GM10266 (cell line): ENCODE data around the gene COL4A4.

Experiments
- DNase-seq: peaks from one replicate; pipeline ENCODE4 v3.0.0; 2012; ENCODE audit errors: extremely low spot score
- TF ChIP-seq, protein P1 (sequence below): IDR thresholded peaks from 2 replicates; pipeline ENCODE4 v1.5.1; 2012; ENCODE audit warnings: mild to moderate bottlenecking, low read depth; ENCODE audit not compliant: control insufficient read depth, insufficient read depth; ENCODE audit errors: missing control alignments

The COL4A4 gene

DNA sequence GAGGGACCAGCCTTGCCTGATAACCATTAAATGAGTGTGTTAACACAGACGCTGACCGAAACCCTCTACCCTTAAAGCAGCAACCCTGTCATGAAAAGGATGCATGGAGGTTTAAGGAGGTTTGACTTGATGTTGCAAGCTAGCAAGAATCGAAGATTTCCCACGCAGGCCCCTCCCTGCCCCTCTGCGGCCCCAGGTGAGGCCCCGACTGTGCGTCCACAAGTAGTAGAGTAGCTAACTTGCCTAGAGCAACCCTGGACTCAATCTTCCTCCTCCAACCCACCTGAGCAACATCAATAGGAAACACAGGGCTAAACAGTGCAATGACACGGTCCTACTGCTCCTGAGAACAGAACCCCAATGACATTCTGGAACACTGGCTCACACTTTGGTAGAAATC, 150.1 kb downstream of the COL4A4 start:
- DNase-seq, result no peak
- TF ChIP-seq, protein P1, sequence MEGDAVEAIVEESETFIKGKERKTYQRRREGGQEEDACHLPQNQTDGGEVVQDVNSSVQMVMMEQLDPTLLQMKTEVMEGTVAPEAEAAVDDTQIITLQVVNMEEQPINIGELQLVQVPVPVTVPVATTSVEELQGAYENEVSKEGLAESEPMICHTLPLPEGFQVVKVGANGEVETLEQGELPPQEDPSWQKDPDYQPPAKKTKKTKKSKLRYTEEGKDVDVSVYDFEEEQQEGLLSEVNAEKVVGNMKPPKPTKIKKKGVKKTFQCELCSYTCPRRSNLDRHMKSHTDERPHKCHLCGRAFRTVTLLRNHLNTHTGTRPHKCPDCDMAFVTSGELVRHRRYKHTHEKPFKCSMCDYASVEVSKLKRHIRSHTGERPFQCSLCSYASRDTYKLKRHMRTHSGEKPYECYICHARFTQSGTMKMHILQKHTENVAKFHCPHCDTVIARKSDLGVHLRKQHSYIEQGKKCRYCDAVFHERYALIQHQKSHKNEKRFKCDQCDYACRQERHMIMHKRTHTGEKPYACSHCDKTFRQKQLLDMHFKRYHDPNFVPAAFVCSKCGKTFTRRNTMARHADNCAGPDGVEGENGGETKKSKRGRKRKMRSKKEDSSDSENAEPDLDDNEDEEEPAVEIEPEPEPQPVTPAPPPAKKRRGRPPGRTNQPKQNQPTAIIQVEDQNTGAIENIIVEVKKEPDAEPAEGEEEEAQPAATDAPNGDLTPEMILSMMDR, result no peak

DNA sequence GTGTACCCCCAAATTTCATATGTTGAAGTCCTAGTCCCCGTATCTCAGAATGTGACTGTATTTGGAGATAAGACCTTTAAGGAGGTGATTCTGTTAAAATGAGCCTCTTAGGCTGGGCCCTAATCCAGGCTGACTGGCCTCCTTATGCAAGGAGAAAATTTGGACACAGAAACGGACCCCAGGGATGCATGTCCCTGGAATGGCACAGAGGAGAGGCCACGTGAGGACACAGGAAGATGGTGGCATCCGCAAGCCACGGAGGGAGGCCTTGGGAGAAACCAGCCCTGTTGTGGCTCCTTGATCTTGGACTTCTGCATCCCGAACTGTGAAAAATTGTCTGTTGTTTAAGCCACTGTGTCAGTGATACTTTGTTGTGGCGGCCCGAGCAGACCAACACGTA, 150.7 kb downstream of the COL4A4 start:
- TF ChIP-seq, protein P1, result no peak
- no peak for DNase-seq

DNA sequence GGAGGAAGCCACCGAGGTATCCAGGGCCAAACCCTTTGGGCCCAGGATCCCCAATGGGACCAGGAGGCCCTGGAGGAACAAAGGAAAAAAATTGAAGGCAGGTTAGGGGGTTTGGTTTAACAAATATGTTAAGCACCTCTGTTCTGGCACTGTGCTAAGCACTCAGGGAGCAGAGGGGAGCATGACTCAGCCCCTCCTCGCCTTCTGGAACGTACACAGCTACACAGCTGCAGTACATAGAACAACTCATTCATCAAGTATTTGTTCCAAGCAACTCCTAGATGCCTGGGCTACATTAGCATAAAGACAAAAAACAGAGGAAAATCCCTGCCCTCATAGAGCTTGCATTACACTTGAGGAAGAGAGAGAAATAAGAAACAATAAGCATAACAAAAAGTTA, 153.6 kb downstream of the COL4A4 start:
- DNase-seq, result no peak
- TF ChIP-seq, protein P1, result no peak

DNA sequence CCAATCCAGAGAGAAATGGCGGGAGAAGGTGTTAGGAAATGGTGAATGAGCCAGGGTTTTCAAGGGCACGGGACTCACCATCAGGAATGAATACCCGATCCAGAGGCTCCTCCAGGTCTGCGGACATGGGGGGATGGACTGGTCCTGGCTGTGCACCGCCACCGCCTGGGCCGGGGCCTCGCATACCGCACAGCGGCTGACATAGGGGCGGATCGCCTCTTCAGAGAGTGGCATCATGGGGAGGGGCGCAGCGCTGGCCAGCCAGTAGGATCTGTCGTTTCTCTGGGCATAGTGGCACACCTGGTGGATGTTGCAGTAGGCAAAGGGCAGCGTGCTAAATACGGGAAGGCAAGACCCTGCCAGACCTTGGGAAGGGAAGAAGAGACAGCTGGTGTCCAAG, 156.1 kb downstream of the COL4A4 start:
- TF ChIP-seq, protein P1, result no peak
- DNase-seq, result no peak

DNA sequence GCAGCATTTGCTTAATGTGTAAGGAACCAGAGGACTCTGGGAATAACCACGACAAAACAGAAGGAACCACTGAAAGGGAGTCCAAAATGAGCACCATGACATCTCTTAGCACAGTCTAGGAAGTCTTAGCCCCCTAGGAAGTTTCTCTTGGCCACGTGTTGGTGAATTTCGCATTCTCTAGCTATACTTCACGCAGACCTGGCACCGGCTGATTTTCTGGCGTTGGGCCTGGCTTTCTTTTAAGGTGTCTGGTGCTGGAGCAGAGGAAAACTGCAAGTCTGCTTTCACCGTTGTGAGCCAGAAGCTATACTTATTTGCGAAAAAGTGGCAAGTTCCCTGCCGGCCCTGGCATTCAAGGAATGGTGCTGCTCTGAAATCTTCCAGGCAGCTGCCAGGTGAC, 156.9 kb downstream of the COL4A4 start:
- no peak for DNase-seq
- TF ChIP-seq, protein P1, result no peak

DNA sequence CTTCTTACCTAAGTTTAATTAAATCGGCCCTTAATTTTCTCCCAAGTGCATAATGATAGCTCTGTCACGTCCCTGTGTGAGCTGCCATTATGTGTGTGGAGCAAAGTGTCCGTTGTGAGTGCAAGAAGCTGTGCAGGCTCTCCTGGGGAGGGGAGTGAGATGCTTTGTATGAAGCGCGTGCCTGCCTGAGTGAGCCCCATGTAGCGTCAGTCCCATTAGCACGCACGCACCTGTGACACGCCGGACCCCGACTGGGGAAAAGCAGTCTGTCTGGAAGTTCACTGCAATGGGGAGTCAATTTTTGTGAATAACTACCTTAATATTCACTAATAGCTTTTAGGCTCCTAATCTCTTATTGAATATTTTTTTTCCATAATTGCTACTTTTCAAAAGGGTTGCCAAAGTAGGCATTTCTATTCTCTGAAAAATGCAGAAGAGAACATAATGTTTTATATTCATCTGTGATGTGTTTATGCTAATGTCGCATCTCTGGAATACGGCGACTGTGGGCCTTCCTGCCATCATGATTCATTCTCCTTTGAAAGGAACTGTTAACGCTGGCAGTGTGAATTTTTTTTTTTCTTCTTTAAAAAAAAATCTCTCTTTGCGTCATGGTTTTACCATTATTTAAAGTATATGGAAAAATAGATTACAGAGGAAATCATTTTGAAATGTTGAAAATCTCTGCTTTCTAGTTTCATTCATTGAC, 157.7 kb downstream of the COL4A4 start:
- DNase-seq, result no peak
- TF ChIP-seq, protein P1, result no peak

DNA sequence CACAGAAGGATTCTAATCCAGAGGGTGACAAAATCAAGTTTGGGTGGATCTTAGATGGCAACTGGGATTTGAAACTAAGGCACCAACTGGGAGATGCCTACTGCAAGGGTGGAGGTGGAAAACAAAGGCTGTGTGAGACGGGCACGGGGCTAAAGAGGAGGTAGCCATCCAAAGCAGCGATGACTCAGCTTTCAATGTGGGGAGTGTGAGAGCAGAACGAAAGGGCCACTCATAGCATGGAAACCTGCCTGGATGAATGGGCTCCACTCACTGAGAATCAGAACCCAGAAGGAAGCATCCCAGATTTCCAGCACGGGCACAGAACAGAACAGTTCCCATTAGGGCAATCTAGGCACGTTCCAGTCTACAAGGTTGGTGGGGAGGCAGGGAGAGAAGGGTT, 159.5 kb downstream of the COL4A4 start:
- TF ChIP-seq, protein P1, result no peak
- DNase-seq, result no peak
